K562 (cell line): Measurements from ENCODE around the gene ITPRIPL2. TPM values are rescaled to one million over a fixed set of nuclear protein-coding genes. Genes with fewer than 3 reads are reported as not detected.

Experiments
- ATF7 ChIP-seq: fragments of 450-650 bp; IDR thresholded peaks from 2 replicates; pipeline ENCODE4 v1.7.1; 2014; ENCODE audit warnings: mild to moderate bottlenecking, moderate library complexity
- CCNT2 ChIP-seq: IDR thresholded peaks from 2 replicates; pipeline ENCODE4 v1.6.1; 2011; ENCODE audit warnings: borderline replicate concordance, low read depth, mild to moderate bottlenecking, moderate library complexity, mixed read lengths, low read length; ENCODE audit not compliant: insufficient read length; ENCODE audit errors: extremely low read depth
- CEBPZ ChIP-seq: fragments of 150-350 bp; IDR thresholded peaks from 2 replicates; pipeline ENCODE4 v1.6.1; 2014; ENCODE audit warnings: low read depth, mild to moderate bottlenecking, low read length, borderline replicate concordance
- CHD4 ChIP-seq: fragments of 200-600 bp; sonication (generic); IDR thresholded peaks from 3 replicates; pipeline ENCODE4 v1.6.1; 2012; ENCODE audit warnings: low read depth, mild to moderate bottlenecking, mixed read lengths, low read length, inconsistent platforms; ENCODE audit not compliant: insufficient read depth, insufficient replicate concordance, poor library complexity, severe bottlenecking
- CTCF ChIP-seq, 3 experiments: IDR thresholded peaks in 2 of 3; conservative IDR thresholded peaks in 1 of 3; 2 replicates each; pipeline ENCODE4 v1.5.1; 2011 to 2012; ENCODE audit warnings: low read length in 3 of 3, mild to moderate bottlenecking in 3 of 3, control low read depth in 2 of 3, improper control_type of control experiment in 1 of 3, inconsistent platforms in 1 of 3, low read depth in 1 of 3, mixed read lengths in 1 of 3, moderate library complexity in 1 of 3; ENCODE audit not compliant: insufficient read depth in 2 of 3
- EGR1 ChIP-seq: fragments of 450-650 bp; conservative IDR thresholded peaks from 2 replicates; pipeline ENCODE4 v1.6.1; 2017; ENCODE audit warnings: mild to moderate bottlenecking
- GABPA ChIP-seq: fragments of 200-800 bp; sonication (Bioruptor generic); conservative IDR thresholded peaks from 2 replicates; pipeline ENCODE4 v1.6.1; 2016; ENCODE audit warnings: low read depth, missing genetic modification characterization, missing compliant biosample characterization
- GATAD2B ChIP-seq: fragments of 450-650 bp; IDR thresholded peaks from 2 replicates; pipeline ENCODE4 v1.6.1; 2017; ENCODE audit warnings: mild to moderate bottlenecking, borderline replicate concordance
- HES1 ChIP-seq: fragments of 450-650 bp; IDR thresholded peaks from 2 replicates; pipeline ENCODE4 v1.6.1; 2016; ENCODE audit warnings: low read depth, mild to moderate bottlenecking, moderate library complexity
- MAZ ChIP-seq, 2 experiments: fragments of 450-650 bp in 1 of 2; sonication (generic) in 1 of 2; formaldehyde crosslinking; IDR thresholded peaks in 1 of 2; conservative IDR thresholded peaks in 1 of 2; 2 replicates each; pipeline versions ENCODE4 v1.4.0 to v1.5.0; 2020; ENCODE audit warnings: mild to moderate bottlenecking in 1 of 2, missing genetic modification reagents in 1 of 2
- MTA2 ChIP-seq: fragments of 450-650 bp; IDR thresholded peaks from 2 replicates; pipeline ENCODE4 v1.6.1; 2016; ENCODE audit warnings: low read depth
- NEUROD1 ChIP-seq: fragments of 150-350 bp; IDR thresholded peaks from 2 replicates; pipeline ENCODE4 v1.6.1; 2014; ENCODE audit warnings: borderline replicate concordance, low read length, low read depth; ENCODE audit not compliant: partially characterized antibody
- NONO ChIP-seq, 2 experiments: fragments of 200-400 bp in 1 of 2; fragments of 450-650 bp in 1 of 2; formaldehyde crosslinking in 1 of 2; IDR thresholded peaks; 2 replicates each; pipeline ENCODE4 v1.6.1; 2017; ENCODE audit warnings: low read depth in 2 of 2, mild to moderate bottlenecking in 2 of 2, moderate library complexity in 2 of 2, low read length in 1 of 2
- POLR2B ChIP-seq: fragments of 450-650 bp; IDR thresholded peaks from 2 replicates; pipeline ENCODE4 v1.6.1; 2018; ENCODE audit warnings: low read depth; ENCODE audit not compliant: partially characterized antibody
- ZBTB1 ChIP-seq: sonication (generic); formaldehyde crosslinking; IDR thresholded peaks from 2 replicates; pipeline ENCODE4 v1.8.1; 2023; ENCODE audit warnings: missing genetic modification reagents, low read depth, mild to moderate bottlenecking, borderline replicate concordance
- ZFX ChIP-seq: sonication (generic); formaldehyde crosslinking; IDR thresholded peaks from 2 replicates; pipeline ENCODE4 v1.8.0; 2022; ENCODE audit warnings: mild to moderate bottlenecking, missing genetic modification reagents, moderate library complexity
- ZNF280B ChIP-seq: fragments of 250-450 bp; sonication (Bioruptor Pico); IDR thresholded peaks from 2 replicates; pipeline ENCODE4 v1.5.1; 2021; ENCODE audit warnings: mild to moderate bottlenecking
- polyA plus RNA-seq, 8 experiments: library from polyadenylated mRNA; depleted of rRNA in 4 of 8; stranded (reverse) in 5 of 8; unstranded in 3 of 8; fragments of >200 nt; fragmentation: Nextera tagmentation in 2 of 8; fragmentation: Illumina TruSeq in 1 of 8; extraction: Ambion mirVana in 2 of 8; extraction: Trizol in 1 of 8; gene quantifications; 2 replicates each; pipeline versions ENCODE4 v1.2.1 to v1.2.3, GENCODE V29; 2011 to 2014; ENCODE audit warnings: inconsistent platforms in 1 of 8, missing spikeins in 1 of 8
- total RNA-seq, 7 experiments: library from RNA; depleted of rRNA in 6 of 7; stranded (reverse); fragments of >200 nt in 6 of 7; fragmentation: Illumina TruSeq in 2 of 7; extraction: Trizol in 2 of 7; gene quantifications; 2 replicates each; pipeline versions ENCODE4 v1.2.1 to v1.2.3, GENCODE V29; 2011 to 2021; ENCODE audit warnings: low replicate concordance in 1 of 7

The ITPRIPL2 gene
- total and polyA plus RNA-seq, 9 of the 15 experiments (the other 6 are each of a cell fraction or from before 2014, with no cell fraction given): 0.04 to 2.2 (median 0.58) TPM

GRCh38 chr16:19113577-19114358 lies at the start of gene ITPRIPL2 (continued):
- no peak for TF ChIP-seq GABPA (tag)
- TF ChIP-seq EGR1: peak; percentile 45
- no peak for TF ChIP-seq CTCF (IDR thresholded peaks at IDR 0.05 in 2 of 3, conservative IDR thresholded peaks at IDR 0.05 in 1 of 3; ENCODE audit: insufficient read depth in 2 of 3, low read depth in 1 of 3, low read length in 3 of 3)
- peak; percentile 43 for TF ChIP-seq CCNT2
- TF ChIP-seq ZFX: peak; percentile 93
- no peak for TF ChIP-seq HES1
- 0 out of 4 replicates have a peak, but pooled peaks have one; percentile 6 to 13 for TF ChIP-seq NONO (IDR thresholded peaks at IDR 0.05; ENCODE audit: low read depth in 2 of 2, low read length in 1 of 2)
- TF ChIP-seq CEBPZ: no peak
- peak; percentile 39 for TF ChIP-seq POLR2B
- peak; percentile 52; the same call in 1 of the 2 replicates for TF ChIP-seq GATAD2B
- TF ChIP-seq ZBTB1: no peak
- TF ChIP-seq NEUROD1: peak; percentile 28
- TF ChIP-seq CHD4: no peak
- no peak for TF ChIP-seq ZNF280B (CRISPR knock-in tag)
- TF ChIP-seq MTA2: no peak
- TF ChIP-seq MAZ (CRISPR knock-in tag; conservative IDR thresholded peaks at IDR 0.05 in 1 of 2, IDR thresholded peaks at IDR 0.05 in 1 of 2): peak; percentile 53 to 83; a peak in 3 of 4 replicates
- peak; percentile 50; the same call in 1 of the 2 replicates for TF ChIP-seq ATF7
